ENCODE results near the gene SPRR3.

DNA sequence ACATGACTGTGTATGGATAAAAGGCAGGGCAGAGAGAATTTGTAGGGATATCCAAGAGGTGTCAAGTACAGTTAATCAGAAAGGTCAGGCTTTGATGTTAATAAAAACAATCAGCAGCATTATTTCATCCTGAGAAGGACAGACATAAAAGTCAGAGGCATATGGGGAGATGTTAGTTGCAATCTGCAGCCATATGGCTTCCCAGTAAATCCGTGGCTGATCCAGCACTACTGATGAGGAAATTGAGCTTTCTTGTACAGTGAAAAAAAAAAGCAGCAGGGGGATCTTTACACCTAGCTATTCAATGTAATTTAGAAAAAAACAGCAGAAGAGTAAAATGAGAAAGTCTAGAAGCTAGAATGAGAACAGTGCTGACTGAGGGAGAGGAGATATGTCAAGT lies 27.2 kb downstream of the SPRR3 start:
- TF ChIP-seq CTCF (conservative IDR thresholded peaks at IDR 0.05; ENCODE audit: low read depth, low read length) (no peak), EZH2 (IDR thresholded peaks at IDR 0.05; ENCODE audit: borderline replicate concordance, low read depth, low read length, poor library complexity, severe bottlenecking) (no peak)
